HG03457 (cell line): ENCODE measurements around the gene KMT2C.
"Not testable (repeated sequence)": the region's sequence is repeated elsewhere in the genome, so short reads cannot be mapped to it uniquely, and the experiment has no call there.

Experiments used
- ATAC-seq: cut with Tn5 transposase; IDR thresholded peaks from one replicate; pipeline ENCODE4 v1.9.1; 2021; ENCODE audit warnings: moderate number of reproducible peaks; ENCODE audit not compliant: unreplicated experiment

The KMT2C gene

DNA sequence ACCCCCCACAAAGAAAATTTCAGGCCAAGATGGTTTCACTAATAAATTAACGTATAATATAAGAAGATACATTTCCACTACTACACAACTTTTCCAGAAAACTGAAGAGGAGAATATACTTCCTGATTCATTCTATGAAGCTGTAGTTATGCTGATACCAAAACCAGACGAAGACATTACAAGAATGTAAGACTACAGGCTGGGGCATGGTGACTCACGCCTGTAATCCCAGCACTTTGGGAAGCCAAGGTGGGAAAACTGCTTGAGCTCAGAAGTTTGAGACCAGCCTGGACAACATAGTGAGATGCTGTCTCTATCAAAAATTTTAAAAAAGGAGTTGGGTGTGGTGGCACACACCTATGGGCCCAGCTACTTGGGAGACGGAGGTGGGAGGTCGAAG, 201.4 kb downstream of the KMT2C start:
- not testable (repeated sequence) for ATAC-seq

DNA sequence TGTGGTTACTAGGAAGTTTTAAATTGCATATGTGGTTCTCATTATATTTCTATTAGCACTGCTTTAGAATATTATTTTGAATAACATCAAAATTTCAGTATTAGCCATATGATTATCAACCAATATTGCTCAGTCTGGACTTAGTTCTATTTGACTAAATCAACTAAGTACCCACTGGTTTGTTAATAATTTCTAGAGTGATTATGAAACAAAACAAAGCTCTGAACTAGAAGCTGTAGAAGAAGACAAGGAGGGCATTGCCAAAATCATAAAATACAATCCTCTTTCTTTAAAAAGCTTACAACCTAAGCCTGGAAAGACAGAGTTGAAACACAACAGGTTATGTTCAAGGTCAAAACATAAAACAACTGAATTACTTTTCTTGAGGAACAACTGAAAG, 204.7 kb downstream of the KMT2C start:
- ATAC-seq: no peak

DNA sequence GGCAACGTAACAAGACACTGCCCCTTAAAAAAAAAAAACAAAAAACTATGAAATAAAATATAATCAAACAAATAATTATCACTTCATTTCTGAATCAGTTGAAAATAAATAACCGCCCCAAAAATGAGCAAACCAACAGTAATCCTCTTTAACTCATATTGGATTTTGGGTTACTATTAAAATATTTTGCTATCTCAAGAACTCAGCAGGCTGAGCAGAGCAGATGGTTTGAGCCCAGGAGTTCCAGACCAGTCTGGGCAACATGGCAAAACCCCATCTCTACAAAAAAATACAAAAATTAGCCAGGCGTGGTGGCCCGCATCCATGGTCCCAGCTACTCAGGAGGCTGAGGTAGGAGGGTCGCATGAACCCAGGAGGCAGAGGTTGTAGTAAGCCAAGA, 216.2 kb downstream of the KMT2C start:
- not testable (repeated sequence) for ATAC-seq

DNA sequence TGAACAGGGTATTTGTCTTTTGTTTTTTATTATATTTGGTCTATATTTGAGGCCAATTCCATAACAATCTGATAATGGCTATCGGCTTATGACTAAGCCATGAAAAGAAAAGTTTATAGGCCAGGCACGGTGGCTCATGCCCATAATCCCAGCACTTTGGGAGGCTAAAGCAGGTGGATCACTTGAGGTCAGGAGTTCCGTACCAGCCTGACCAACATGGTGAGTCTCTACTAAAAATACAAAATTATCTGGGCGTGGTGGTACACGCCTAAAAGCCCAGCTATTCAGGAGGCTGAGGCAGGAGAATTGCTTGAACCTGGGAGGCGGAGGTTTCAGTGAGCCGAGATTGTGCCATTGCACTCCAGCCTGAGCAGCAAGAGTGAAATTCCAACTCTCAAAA, 227.0 kb downstream of the KMT2C start:
- ATAC-seq: not testable (repeated sequence)

DNA sequence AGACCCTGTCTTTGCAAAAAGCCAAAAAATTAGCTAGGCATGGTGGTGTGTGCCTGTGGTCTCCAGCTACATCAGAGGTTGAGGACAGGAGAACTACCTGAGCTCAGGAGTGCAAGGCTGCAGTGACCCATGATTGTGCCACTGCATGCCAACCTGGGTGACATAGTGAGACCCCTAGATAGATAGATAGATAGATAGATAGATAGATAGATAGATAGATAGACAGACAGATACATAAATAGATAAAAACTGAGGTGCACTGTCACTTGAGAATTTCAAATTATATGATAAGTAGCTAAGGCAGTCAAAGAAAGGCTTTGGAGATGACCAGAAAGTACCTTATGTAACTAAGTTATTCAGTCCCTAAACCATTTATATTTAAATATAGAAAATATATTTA, 231.4 kb downstream of the KMT2C start:
- not testable (repeated sequence) for ATAC-seq

DNA sequence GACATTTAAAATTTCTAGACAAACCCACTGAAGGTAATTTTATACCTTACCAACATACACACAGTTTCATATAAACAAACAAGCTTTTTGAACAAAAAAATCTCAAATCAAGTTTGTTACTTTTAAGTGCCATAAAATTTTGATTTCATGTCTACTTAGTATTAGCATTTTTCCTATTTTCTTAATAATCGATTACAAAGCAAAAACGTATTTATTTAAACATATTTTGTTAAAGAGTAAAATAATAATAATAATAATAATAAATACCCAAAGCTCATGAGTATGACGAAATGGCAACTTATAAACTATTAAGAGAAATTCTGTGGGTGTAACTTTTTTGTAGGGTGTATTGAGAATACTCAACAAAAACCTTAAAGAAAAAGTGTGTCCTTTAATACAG, 232.7 kb downstream of the KMT2C start:
- no peak for ATAC-seq

DNA sequence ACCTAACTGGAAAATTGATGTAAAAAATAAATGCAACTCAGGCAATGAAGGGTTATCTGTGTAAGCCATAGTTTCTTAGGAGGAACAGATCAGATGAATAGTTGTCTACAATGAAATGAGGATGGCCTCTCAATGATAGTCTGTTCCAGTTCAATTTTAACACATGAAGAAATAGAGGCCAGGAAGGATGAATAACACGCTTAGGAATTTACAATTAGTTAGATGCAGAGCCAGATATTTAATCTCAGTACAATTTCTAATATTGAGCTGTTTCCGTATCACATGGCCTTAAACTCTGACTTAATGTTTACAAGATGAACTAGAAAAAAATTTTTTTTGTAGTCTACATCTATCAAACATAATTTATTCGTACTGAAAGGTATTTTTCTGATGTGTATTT, 233.7 kb downstream of the KMT2C start:
- no peak for ATAC-seq

DNA sequence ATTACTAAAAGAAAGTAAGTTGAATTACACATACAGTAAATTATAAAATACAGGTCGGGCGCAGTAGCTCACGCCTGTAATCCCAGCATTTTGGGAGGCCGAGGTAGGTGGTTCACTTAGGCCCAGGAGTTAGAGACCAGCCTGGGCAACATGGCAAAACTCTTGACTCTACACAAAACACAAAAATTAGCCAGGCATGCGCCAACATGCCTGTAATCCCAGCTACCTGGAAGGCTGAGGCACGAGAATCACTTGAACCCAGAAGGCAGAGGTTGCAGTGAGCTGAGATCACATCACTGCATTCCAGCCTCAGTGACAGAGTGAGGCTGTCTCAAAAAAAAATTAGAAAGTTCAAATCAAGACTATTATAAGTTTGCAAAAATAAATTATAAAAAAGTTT, 235.4 kb downstream of the KMT2C start:
- no peak for ATAC-seq

DNA sequence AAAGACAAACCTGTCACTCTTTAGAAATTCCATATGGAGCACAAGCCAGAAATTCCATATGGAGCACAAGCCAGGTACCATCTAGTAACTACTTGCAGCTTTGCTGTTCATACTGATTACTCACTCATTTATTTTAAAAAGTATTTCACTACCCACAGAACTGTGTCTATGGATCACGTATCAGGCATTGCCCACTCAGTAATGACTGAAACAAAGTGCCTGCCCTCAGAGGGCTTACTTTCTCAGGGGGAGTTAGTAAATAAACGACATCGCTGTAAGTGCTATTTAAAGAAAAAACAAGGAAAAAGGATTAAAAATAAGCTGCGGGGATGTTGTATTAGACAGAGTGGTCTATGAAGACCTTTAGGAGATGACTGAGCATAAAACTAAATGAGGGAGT, 239.4 kb downstream of the KMT2C start:
- no peak for ATAC-seq

DNA sequence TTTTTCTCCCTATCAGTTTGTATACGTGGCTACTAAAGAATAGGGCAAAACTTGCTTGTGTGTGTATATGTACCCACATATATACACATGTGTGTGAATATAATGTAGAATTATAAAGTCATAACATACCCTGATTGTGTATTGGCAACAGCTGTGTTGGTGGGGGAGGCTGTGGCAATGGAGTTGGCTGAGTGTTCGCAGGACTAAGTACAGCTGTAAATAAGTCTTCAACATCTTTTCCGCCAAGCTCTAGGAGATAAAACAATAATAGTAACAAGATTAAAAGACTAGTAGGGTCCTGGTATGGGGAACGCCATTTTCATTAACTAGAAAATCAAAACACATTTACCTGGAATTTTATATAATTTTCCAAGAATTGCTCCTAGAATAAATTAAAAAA, 241.9 kb downstream of the KMT2C start:
- no peak for ATAC-seq

DNA sequence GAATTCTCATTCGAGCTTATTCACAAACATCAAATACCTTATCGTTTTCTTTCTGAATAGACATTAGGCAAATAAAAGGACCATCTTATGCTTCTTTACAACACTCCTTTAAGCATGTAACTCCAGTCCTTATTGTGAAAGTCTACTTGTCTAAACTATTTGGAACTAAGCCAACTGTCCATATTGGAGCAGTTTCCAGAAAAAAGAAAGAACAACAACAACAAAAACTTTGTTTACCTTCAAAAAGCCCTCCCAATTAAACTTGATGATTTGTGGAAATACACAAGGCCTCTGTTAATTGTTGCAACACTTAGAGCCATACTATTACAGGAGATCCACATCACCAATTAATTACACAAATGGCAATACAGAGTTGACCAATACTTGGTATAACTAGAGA, 246.7 kb downstream of the KMT2C start:
- no peak for ATAC-seq

DNA sequence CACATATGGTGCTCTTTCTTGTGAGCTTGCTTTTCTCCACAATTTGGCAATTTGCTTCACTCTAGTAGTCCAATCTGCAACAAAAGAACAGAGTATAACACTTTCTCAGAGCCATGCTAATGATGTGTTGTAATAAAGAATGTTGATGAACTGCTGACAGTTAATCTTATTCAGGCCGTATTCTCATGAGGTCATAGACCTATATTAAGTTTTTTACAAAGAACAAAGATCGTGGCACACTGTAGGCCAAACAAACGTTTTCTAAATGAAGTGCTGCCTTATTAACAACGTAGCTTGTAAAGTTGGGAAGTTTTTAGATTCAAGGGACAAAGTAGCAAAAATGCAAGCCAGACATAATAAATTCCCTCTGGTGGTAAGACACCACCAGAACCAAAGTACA, 250.2 kb downstream of the KMT2C start:
- ATAC-seq: no peak

DNA sequence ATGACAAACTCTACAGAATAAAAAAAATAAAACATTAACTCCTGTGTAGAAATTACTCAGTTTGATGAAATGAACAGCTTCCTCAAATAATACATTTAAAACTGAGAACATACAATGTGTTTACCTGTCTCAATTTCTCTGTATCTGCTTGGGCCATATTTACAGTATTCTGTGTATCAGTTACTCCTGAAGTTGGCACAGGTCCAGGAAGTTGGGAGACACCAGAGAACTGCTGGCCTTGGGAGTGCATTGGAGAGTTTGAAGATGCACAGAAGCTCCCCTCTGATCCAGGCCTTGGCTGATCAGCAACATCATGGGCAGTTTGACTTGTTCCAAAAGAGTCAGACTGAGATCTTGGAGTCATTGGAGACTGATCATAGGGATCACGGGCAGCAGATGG, 255.2 kb downstream of the KMT2C start:
- ATAC-seq: no peak

DNA sequence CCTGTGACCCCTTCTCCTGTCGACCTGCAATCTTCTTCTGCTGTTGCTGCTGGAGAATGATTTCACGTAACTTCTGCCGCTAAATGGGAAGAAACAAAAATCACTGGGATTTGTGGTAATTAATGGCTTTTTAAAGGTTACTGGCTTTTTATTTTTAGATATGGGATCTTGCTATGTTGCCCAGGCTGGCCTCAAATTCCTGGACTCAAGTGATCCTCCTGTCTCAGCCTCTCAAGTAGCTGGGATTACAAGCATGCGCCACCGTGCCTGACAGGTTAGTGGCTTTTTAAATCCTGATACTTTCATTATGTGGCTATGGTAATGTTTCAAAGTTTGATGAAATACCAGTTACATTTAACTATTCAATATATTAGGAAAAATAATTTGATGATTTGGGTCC, 255.8 kb downstream of the KMT2C start:
- ATAC-seq: no peak

DNA sequence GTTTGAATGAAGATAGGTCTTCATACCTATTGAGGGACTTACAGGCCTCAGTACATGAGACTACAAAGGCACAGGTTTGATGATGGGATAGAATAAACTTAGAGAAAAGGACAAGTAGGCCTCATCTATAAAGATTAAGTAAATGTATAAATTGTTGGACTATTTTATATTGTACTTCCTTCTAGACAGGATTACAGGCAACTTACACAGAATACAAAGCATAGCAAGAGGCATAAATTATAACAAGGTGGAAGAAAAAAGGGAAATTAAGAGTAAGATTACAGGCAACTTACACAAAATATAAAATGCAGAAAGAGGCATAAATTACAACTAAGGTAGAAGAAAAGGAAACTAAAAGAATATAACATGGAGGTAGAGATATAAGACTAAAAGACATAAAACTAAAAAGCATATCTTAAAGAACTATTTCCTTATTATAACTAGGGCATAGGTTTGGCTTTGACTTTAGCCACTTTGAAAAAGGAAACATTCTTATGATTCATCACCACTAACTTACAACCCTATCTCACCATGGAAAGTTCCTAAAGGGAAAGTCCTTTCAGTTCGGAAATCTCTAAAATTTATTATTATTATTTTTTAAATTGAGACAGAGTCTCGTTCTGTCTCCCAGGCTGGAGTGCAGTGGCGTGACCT, 257.3 kb downstream of the KMT2C start:
- no peak for ATAC-seq

DNA sequence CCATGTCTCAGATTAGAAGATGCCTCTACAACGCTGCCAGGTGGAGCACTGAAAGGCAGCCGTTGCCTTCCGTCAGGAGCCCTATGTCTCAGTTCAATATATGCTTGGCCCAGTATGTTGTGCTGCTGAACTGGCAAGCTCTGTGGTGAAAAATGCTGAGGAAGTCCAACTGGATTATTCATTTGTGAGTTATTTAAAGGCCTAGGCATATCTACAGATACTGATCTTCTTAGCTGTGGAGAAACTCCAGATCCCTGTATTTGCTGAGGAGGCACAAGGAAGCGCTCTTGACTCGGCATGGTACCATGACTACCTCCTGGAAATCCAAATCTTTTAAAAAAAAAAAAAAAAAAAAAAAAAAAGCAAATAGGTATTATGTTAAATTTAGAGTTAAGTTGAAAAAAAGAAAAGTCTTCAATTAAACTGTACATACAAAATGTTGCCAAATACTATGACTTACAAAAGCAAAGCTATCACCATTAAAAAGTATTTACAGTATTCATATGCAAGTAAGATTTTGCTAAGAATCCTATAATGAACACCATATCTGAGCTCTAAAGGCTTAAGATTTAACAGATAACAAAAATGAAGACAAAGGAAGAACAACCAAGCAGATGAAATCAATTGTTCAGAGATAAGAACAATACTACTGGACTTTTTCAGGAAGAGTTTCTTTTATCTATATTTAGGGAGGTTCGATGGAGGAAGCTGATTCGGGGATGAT, 258.0 kb downstream of the KMT2C start:
- no peak for ATAC-seq

DNA sequence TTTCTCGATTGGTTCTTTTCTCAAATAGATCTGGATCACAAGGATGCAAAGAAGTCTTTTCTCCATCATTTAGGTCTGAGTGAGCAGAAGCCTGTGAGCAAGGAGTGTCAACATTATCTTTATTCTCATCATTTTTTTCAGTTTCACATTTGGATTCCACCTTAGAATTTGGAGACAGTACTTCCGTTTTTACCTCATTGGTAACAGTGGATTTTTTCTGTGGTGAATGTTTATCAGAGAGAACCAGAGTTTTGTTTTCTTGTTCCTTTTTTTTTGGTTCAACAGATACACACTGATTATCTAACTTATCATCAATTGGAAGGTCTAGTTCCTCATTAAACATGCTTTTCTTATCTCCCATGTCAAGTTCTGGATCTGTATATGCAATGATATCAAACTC, 259.0 kb downstream of the KMT2C start:
- ATAC-seq: peak; percentile 68

DNA sequence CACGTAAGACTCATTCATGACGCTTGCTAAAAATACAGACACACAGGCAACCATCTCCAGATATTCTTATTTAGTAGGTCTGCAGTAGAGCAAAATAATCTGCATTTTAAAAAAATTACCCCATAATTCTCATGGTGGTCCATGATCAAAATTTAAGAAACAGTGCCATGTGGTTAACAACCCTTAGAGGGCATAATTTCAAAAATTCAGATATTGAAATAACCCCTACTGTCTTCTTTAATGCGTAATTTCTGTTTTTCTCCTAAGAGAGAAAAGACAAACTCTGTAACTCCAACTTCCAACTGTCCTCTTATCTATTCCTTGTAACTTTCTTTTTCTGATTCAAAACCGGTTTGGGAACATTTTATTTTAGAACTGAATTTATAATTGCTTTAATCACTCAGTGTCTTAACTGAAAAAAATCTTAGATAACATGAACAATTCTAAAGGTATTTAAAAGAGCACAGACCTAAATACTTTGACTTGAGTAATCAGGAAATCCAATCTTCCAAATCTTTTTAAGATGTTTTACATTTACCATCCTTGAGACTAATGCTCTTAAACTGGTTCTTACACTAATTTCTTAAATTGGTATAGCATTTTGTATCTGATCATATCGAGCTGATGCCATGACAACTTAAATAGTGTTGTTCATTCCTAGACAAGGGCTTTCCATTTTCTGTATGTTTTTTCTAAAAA, 262.3 kb downstream of the KMT2C start:
- no peak for ATAC-seq

DNA sequence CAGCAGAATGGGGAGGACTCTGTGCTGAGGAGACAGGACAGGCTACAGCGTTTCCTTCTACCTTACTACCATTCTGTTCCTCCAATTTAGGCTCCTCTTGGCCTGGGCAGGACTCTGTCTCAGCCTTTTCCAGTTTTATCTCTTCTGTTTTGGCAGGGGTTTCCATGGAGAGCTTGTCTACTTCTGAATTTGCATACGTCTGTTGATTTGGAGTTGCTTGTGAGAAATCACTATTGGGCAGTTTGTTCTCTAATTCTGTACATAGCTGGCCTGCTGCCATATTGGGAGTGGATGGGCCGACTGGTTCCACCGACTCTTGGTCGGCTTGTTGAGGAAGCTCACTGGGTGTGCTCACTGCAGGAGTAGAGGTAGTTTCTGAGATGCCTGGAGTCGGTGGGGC, 273.5 kb downstream of the KMT2C start:
- no peak for ATAC-seq

DNA sequence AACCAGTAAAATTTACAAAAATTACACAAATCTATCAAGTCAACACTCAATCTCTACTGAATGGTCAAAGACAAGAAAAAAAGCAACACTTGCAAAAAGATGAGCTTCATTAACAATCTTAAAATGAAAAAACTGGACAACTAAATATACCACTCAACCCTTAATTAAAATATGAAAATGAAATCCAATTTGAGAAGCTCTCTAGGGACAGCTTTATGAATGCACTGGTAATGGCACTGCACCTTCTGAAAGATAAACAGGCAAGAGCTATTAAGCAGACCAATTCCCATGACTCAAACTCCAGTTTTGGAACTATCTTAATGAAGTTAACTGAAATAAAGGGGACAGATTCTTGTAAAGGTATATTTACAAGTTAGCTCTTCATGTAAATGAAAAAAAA, 274.6 kb downstream of the KMT2C start:
- ATAC-seq: no peak

DNA sequence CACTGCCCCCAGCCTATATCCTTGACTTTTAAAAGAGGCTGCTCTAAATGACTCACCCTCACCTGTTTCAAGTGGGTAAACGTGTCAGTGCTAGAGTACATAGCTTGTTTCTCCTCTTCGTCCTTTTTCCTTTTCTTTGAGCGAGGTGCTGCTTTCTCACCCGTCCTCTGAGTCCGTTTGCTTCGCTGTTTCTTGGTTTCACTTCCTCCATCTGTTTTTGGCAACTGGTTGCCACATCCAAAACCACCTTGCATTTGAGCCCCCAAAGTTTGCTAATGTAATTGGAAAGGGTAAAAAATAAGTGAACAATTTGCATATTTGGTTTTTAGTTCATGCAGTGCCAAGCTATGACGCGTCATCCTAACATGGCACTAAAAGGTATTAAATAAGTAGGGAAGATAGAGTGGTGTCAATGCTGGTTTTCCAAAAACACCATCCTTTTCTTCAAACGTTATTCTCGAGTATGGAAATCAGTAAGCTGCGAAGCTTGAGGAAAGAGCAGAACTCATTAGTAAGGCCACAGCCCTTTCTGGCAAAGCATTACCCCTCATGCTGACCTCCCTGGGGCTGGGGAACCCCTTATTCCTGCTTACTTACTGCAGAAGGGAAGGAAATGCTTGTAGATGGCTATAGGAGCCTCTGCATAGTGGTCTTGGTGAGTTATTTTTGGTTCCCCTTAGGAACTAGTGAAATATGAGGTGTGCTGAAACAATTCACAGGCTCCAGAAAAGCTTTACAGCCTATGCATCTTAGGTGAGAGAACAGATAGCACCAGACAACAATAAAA, 276.8 kb downstream of the KMT2C start:
- peak; percentile 89 for ATAC-seq
